Measurements from ENCODE around the gene ADPRS.

The ADPRS gene

GRCh38 chr1:36112823-36113222 is 24.1 kb downstream of the ADPRS start:
- H3F3A ChIP-seq (ENCODE audit: low read depth): no peaks in the 10 kb centered on the region
- no peaks in the 10 kb centered on the region for H4K20me1 ChIP-seq (ENCODE audit: insufficient read depth, low read length, poor library complexity, severe bottlenecking)
- no peak overlapping the region for H2AFZ ChIP-seq (ENCODE audit: low read length)
- H3K27me3 ChIP-seq (ENCODE audit: insufficient read depth, low read length, poor library complexity, severe bottlenecking): no peaks in the 10 kb centered on the region
- peaks cover 31% of the 10 kb centered on the region for H3K4me1 ChIP-seq (ENCODE audit: insufficient read depth, low read length, poor library complexity, severe bottlenecking)
- H3K79me2 ChIP-seq (ENCODE audit: insufficient read depth, low read length): no peaks in the 10 kb centered on the region
- no peaks in the 10 kb centered on the region for H3K9me3 ChIP-seq (ENCODE audit: insufficient read depth, low read depth, low read length)
- H3K9ac ChIP-seq (ENCODE audit: low read depth, low read length, poor library complexity, severe bottlenecking): no peak overlapping the region
- no peak overlapping the region for H3K4me2 ChIP-seq (ENCODE audit: low read depth, low read length, poor library complexity, severe bottlenecking)
- H3K4me3 ChIP-seq (ENCODE audit: low read length, poor library complexity, severe bottlenecking): no peak overlapping the region
- no peaks in the 10 kb centered on the region for H3K9me2 ChIP-seq (replicated peaks; ENCODE audit: low read depth, low read length)
- TF ChIP-seq EZH2phosphoT487 (IDR thresholded peaks at IDR 0.05; ENCODE audit: borderline replicate concordance) (no peak), CTCF (conservative IDR thresholded peaks at IDR 0.05; ENCODE audit: low read length) (no peak)
- H3K36me3 ChIP-seq (ENCODE audit: insufficient read depth, low read length): no peaks in the 10 kb centered on the region

- H3K4me1 ChIP-seq (ENCODE audit: insufficient read depth, low read length, poor library complexity, severe bottlenecking): peaks cover 17% of the 10 kb centered on the region
- H3K4me3 ChIP-seq (ENCODE audit: low read length, poor library complexity, severe bottlenecking): no peak overlapping the region
- H3K9me3 ChIP-seq (ENCODE audit: insufficient read depth, low read depth, low read length): no peaks in the 10 kb centered on the region
- no peaks in the 10 kb centered on the region for H3K27me3 ChIP-seq (ENCODE audit: insufficient read depth, low read length, poor library complexity, severe bottlenecking)
- H2AFZ ChIP-seq (ENCODE audit: low read length): no peak overlapping the region
- H3K4me2 ChIP-seq (ENCODE audit: low read depth, low read length, poor library complexity, severe bottlenecking): no peak overlapping the region
- H3K9me2 ChIP-seq (replicated peaks; ENCODE audit: low read depth, low read length): no peaks in the 10 kb centered on the region
- no peaks in the 10 kb centered on the region for H3K36me3 ChIP-seq (ENCODE audit: insufficient read depth, low read length)
- no peak overlapping the region for H3K9ac ChIP-seq (ENCODE audit: low read depth, low read length, poor library complexity, severe bottlenecking)
- H4K20me1 ChIP-seq (ENCODE audit: insufficient read depth, low read length, poor library complexity, severe bottlenecking): no peaks in the 10 kb centered on the region
- H3K79me2 ChIP-seq (ENCODE audit: insufficient read depth, low read length): no peaks in the 10 kb centered on the region
- H3F3A ChIP-seq (ENCODE audit: low read depth): no peaks in the 10 kb centered on the region
- no peak for TF ChIP-seq EZH2phosphoT487 (IDR thresholded peaks at IDR 0.05; ENCODE audit: borderline replicate concordance)
- TF ChIP-seq CTCF (conservative IDR thresholded peaks at IDR 0.05; ENCODE audit: low read length): no peak
These were observed 25.7 kb downstream of the ADPRS start for GRCh38 chr1:36114371-36114770.

GRCh38 chr1:36115200-36115669 is 26.5 kb downstream of the ADPRS start:
- Histone ChIP-seq H3K4me3 (ENCODE audit: low read length, poor library complexity, severe bottlenecking) (no peak overlapping the region), H3K9me2 (replicated peaks; ENCODE audit: low read depth, low read length) (no peaks in the 10 kb centered on the region), H3K27me3 (ENCODE audit: insufficient read depth, low read length, poor library complexity, severe bottlenecking) (no peaks in the 10 kb centered on the region), H3K4me1 (ENCODE audit: insufficient read depth, low read length, poor library complexity, severe bottlenecking) (peaks cover 13% of the 10 kb centered on the region), H3K4me2 (ENCODE audit: low read depth, low read length, poor library complexity, severe bottlenecking) (no peak overlapping the region), H3K36me3 (ENCODE audit: insufficient read depth, low read length) (no peaks in the 10 kb centered on the region), H4K20me1 (ENCODE audit: insufficient read depth, low read length, poor library complexity, severe bottlenecking) (no peaks in the 10 kb centered on the region), H3K79me2 (ENCODE audit: insufficient read depth, low read length) (no peaks in the 10 kb centered on the region), H3K9ac (ENCODE audit: low read depth, low read length, poor library complexity, severe bottlenecking) (no peak overlapping the region), H2AFZ (ENCODE audit: low read length) (no peak overlapping the region), H3F3A (ENCODE audit: low read depth) (no peaks in the 10 kb centered on the region), H3K9me3 (ENCODE audit: insufficient read depth, low read depth, low read length) (no peaks in the 10 kb centered on the region)
- TF ChIP-seq EZH2phosphoT487 (IDR thresholded peaks at IDR 0.05; ENCODE audit: borderline replicate concordance): no peak
- TF ChIP-seq CTCF (conservative IDR thresholded peaks at IDR 0.05; ENCODE audit: low read length): no peak

Data from Loucy (cell line).